ENCODE measurements around the gene COL4A6.

- TF ChIP-seq EGR1 (IDR thresholded peaks at IDR 0.05; ENCODE audit: borderline replicate concordance in 1 of 2, low read depth in 2 of 2, low read length in 2 of 2) (no peak), JUND (IDR thresholded peaks at IDR 0.05; ENCODE audit: low read depth, low read length) (no peak), IRF4 (IDR thresholded peaks at IDR 0.05; ENCODE audit: low read depth, low read length) (no peak), CTCF (IDR thresholded peaks at IDR 0.05 in 2 of 3, conservative IDR thresholded peaks at IDR 0.05 in 1 of 3; ENCODE audit: control insufficient read depth in 2 of 3, extremely low read depth in 1 of 3, insufficient read depth in 1 of 3, low read depth in 3 of 3, low read length in 3 of 3) (no peak), ATF3 (IDR thresholded peaks at IDR 0.05; ENCODE audit: borderline replicate concordance, extremely low read depth, low read depth, low read length) (no peak), POLR2A (IDR thresholded peaks at IDR 0.05; ENCODE audit: low read depth, low read length) (no peak), BCL11A (IDR thresholded peaks at IDR 0.05; ENCODE audit: low read depth, low read length) (no peak), USF1 (IDR thresholded peaks at IDR 0.05; ENCODE audit: borderline replicate concordance, extremely low read length, insufficient read depth, low read depth, low read length) (no peak), BHLHE40 (IDR thresholded peaks at IDR 0.05; ENCODE audit: borderline replicate concordance in 1 of 2, low read depth in 2 of 2, low read length in 1 of 2) (no peak), ZNF384 (IDR thresholded peaks at IDR 0.05; ENCODE audit: borderline replicate concordance, low read depth, low read length) (no peak), ZNF24 (IDR thresholded peaks at IDR 0.05) (no peak)
These were observed 114.5 kb downstream of the COL4A6 start for GRCh38 chrX:108323751-108324150.
